Osteoblast (primary cell): Measurements from ENCODE around the gene KNL1. TPM values are rescaled to one million over a fixed set of nuclear protein-coding genes. Genes with fewer than 3 reads are reported as not detected.

Experiments used
- DNase-seq: peaks from one replicate; pipeline ENCODE4 v3.0.0; 2011; ENCODE audit warnings: low spot score, mixed read lengths; ENCODE audit not compliant: insufficient read length; ENCODE audit errors: missing footprints
- H2AFZ ChIP-seq: 2 replicates; pipeline ENCODE4 v1.6.0; 2011; ENCODE audit warnings: mild to moderate bottlenecking, low read length
- H3K27ac ChIP-seq: 2 replicates; pipeline ENCODE4 v1.5.1; 2011; ENCODE audit warnings: mild to moderate bottlenecking, low read depth, low read length, moderate library complexity
- H3K27me3 ChIP-seq: 2 replicates; pipeline ENCODE4 v1.6.0; 2012; ENCODE audit warnings: mild to moderate bottlenecking, control low read depth, inconsistent platforms, low read length, moderate library complexity; ENCODE audit not compliant: insufficient read depth
- H3K36me3 ChIP-seq: 2 replicates; pipeline ENCODE4 v1.5.1; 2011; ENCODE audit warnings: mild to moderate bottlenecking, low read length, control low read depth, moderate library complexity; ENCODE audit not compliant: insufficient read depth
- H3K4me1 ChIP-seq: 2 replicates; pipeline ENCODE4 v1.5.1; 2011; ENCODE audit warnings: mild to moderate bottlenecking, low read length, control low read depth, moderate library complexity; ENCODE audit not compliant: insufficient read depth
- H3K4me2 ChIP-seq: 2 replicates; pipeline ENCODE4 v1.6.0; 2011; ENCODE audit warnings: mild to moderate bottlenecking, low read length; ENCODE audit not compliant: insufficient read depth
- H3K4me3 ChIP-seq: fragments of 200-600 bp; sonication (generic); 3 replicates; pipeline ENCODE4 v1.5.1; 2012; ENCODE audit warnings: mild to moderate bottlenecking, low read length, inconsistent platforms; ENCODE audit not compliant: insufficient read depth
- H3K79me2 ChIP-seq: 2 replicates; pipeline ENCODE4 v1.6.0; 2012; ENCODE audit warnings: mild to moderate bottlenecking, low read length, control low read depth, inconsistent platforms; ENCODE audit not compliant: insufficient read depth
- H3K9me3 ChIP-seq: 2 replicates; pipeline ENCODE4 v1.5.1; 2011; ENCODE audit warnings: low read depth, low read length, control low read depth
- H4K20me1 ChIP-seq: 2 replicates; pipeline ENCODE4 v1.6.0; 2012; ENCODE audit warnings: mild to moderate bottlenecking, low read length, control low read depth; ENCODE audit not compliant: insufficient read depth
- total RNA-seq: library from RNA; depleted of rRNA; stranded (reverse); fragments of >200 nt; gene quantifications from 2 replicates; pipeline ENCODE4 v1.2.3, GENCODE V29; 2012
- TF ChIP-seq, protein P1 (sequence below): IDR thresholded peaks from 2 replicates; pipeline ENCODE4 v1.5.1; 2011; ENCODE audit warnings: mild to moderate bottlenecking, low read depth, low read length, moderate library complexity; ENCODE audit errors: extremely low read depth

Gene KNL1
- total RNA-seq, 1 donor = 3.6 TPM

DNA sequence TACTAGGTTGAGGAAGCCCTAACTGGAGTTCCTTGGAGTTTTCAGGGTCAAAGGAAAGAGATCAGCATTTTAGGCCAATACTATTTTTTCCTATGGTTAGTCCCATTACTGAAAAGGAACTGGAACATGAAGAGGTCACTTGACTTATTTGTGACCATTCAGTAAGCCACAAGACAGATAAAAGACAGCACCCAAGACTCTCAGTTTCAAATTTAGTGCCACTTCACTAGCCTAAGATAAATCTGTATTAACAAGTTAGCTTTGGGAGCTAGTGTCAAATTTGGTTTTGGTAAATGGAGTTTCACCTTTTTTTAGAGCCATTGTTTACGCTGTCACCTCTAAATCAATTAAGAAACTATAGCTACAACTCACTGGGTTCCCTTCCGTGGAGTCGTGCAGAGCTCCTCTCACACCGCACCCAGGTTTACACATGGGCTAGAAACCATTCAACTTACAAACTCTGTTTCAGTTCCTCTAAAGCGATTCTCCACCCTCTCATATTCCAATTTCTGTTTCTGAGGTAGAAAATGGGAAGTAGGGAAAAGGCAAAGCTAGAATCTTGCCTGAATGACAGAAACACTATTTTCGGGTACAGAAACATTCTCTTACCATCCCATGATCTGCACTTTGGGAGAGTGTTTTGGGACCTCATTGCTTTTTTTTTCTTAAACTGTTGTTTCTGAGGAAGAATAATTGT is 43.6 kb upstream of the KNL1 start:
- H4K20me1 ChIP-seq = no peaks in the 10 kb centered on the region
- no peak overlapping the region for H3K27ac ChIP-seq
- no peaks in the 10 kb centered on the region for H3K27me3 ChIP-seq
- peaks cover 26% of the 10 kb centered on the region for H3K36me3 ChIP-seq
- no peak overlapping the region for H3K4me2 ChIP-seq
- no peaks in the 10 kb centered on the region for H3K4me1 ChIP-seq
- H2AFZ ChIP-seq = no peak overlapping the region
- H3K79me2 ChIP-seq = no peaks in the 10 kb centered on the region
- no peak overlapping the region for H3K4me3 ChIP-seq
- H3K9me3 ChIP-seq = no peaks in the 10 kb centered on the region
- no peak for DNase-seq
- TF ChIP-seq, protein P1, sequence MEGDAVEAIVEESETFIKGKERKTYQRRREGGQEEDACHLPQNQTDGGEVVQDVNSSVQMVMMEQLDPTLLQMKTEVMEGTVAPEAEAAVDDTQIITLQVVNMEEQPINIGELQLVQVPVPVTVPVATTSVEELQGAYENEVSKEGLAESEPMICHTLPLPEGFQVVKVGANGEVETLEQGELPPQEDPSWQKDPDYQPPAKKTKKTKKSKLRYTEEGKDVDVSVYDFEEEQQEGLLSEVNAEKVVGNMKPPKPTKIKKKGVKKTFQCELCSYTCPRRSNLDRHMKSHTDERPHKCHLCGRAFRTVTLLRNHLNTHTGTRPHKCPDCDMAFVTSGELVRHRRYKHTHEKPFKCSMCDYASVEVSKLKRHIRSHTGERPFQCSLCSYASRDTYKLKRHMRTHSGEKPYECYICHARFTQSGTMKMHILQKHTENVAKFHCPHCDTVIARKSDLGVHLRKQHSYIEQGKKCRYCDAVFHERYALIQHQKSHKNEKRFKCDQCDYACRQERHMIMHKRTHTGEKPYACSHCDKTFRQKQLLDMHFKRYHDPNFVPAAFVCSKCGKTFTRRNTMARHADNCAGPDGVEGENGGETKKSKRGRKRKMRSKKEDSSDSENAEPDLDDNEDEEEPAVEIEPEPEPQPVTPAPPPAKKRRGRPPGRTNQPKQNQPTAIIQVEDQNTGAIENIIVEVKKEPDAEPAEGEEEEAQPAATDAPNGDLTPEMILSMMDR = no peak

DNA sequence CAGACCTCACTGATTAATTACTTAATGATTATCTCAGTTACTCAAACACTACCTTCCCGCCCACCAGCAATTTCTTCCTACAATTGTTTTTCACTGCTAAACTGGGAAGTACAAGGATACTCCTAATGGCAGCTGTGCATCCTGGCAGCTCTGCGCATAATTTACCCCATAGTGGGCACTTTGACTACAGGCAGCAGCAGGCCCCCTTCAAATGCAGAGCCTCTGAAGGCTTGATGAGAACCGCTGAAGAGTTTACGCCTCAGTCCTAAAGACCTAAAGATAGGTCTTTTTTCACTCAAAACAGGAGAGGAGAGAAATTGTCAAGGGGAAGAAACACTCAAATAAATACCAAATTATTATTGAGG is 39.9 kb upstream of the KNL1 start:
- H3K9me3 ChIP-seq = no peaks in the 10 kb centered on the region
- TF ChIP-seq, protein P1 = no peak

GRCh38 chr15:40555876-40556275 is 38.2 kb upstream of the KNL1 start:
- H3K9me3 ChIP-seq = no peaks in the 10 kb centered on the region
- peaks cover 34% of the 10 kb centered on the region for H3K36me3 ChIP-seq
- peaks cover 13% of the 10 kb centered on the region for H3K79me2 ChIP-seq
- no peak for DNase-seq
- H3K27me3 ChIP-seq = no peaks in the 10 kb centered on the region
- no peak overlapping the region for H2AFZ ChIP-seq
- peaks cover 3% of the 10 kb centered on the region for H4K20me1 ChIP-seq
- H3K27ac ChIP-seq = no peak overlapping the region
- TF ChIP-seq, protein P1 = no peak
- no peaks in the 10 kb centered on the region for H3K4me1 ChIP-seq
- H3K4me3 ChIP-seq = no peak overlapping the region
- H3K4me2 ChIP-seq = no peak overlapping the region

More for the DNA sequence above, 39.9 kb upstream of the KNL1 start:
- H3K27ac ChIP-seq = no peak overlapping the region
- H3K27me3 ChIP-seq = no peaks in the 10 kb centered on the region
- DNase-seq = no peak
- H3K4me3 ChIP-seq = no peak overlapping the region
- no peak overlapping the region for H2AFZ ChIP-seq
- no peaks in the 10 kb centered on the region for H3K79me2 ChIP-seq
- no peaks in the 10 kb centered on the region for H3K4me1 ChIP-seq
- H3K4me2 ChIP-seq = no peak overlapping the region
- H3K36me3 ChIP-seq = peaks cover 37% of the 10 kb centered on the region
- peaks cover 3% of the 10 kb centered on the region for H4K20me1 ChIP-seq

DNA sequence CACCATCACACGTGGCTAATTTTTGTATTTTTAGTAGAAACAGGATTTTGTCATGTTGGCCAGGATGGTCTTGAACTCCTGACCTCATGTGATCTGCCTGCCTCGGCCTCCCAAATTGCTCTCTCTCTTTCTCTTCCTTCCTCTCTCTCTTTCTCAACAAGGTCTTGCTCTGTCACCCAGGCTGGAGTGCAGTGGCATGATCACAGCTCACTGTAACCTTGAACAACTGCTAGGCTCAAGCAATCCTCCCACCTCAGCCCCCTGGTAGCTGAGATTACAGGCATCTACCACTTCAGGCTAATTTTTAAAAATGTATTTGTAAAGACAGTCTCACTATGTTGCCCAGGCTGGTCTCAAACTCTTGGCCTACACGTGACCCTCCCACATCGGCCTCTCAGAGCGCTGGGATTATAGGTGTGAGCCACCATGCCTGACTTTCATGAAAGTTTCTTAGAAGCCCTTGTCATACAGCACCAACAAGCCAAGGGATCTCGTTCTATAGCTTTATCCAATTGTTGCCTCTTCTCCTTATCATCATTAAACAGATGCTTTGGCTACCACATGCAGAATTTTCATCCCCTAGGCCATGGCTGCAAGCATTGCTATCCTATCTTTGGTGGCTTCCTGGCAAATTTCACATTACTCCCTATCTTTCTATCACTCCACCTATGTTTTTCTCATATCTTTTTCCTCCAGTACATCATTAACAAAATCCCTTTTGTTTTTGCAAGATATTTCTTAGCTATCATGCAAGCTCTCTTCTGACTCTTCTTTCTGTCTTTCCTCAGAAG is 34.9 kb upstream of the KNL1 start:
- Histone ChIP-seq H3K4me2 (no peak overlapping the region), H3K9me3 (no peaks in the 10 kb centered on the region), H3K4me1 (peaks cover 4% of the 10 kb centered on the region), H2AFZ (no peak overlapping the region), H3K79me2 (peaks cover 28% of the 10 kb centered on the region), H3K27ac (no peak overlapping the region), H3K4me3 (no peak overlapping the region), H3K27me3 (no peaks in the 10 kb centered on the region), H4K20me1 (peaks cover 3% of the 10 kb centered on the region), H3K36me3 (peaks cover 39% of the 10 kb centered on the region)
- DNase-seq = no peak
- TF ChIP-seq, protein P1 = no peak
